HG03135 (cell line): ENCODE results near the gene MYF6.
A peak's percentile ranks its signal among the peaks of the same experiment; 100 is the strongest.

Experiments used
- ATAC-seq: cut with Tn5 transposase; IDR thresholded peaks from one replicate; pipeline ENCODE4 v1.9.1; 2021; ENCODE audit warnings: mild to moderate bottlenecking, moderate library complexity; ENCODE audit not compliant: unreplicated experiment

MYF6 gene

GRCh38 chr12:80704420-80704819, 3.0 kb upstream of the MYF6 start:
- ATAC-seq = no peak

- no peak for ATAC-seq
These were observed 410 bp downstream of the MYF6 start for GRCh38 chr12:80707830-80708258.

GRCh38 chr12:80708259-80708974, 983 bp downstream of the MYF6 start:
- ATAC-seq = no peak

GRCh38 chr12:80708975-80709328, 1.5 kb downstream of the MYF6 start:
- no peak for ATAC-seq

DNA sequence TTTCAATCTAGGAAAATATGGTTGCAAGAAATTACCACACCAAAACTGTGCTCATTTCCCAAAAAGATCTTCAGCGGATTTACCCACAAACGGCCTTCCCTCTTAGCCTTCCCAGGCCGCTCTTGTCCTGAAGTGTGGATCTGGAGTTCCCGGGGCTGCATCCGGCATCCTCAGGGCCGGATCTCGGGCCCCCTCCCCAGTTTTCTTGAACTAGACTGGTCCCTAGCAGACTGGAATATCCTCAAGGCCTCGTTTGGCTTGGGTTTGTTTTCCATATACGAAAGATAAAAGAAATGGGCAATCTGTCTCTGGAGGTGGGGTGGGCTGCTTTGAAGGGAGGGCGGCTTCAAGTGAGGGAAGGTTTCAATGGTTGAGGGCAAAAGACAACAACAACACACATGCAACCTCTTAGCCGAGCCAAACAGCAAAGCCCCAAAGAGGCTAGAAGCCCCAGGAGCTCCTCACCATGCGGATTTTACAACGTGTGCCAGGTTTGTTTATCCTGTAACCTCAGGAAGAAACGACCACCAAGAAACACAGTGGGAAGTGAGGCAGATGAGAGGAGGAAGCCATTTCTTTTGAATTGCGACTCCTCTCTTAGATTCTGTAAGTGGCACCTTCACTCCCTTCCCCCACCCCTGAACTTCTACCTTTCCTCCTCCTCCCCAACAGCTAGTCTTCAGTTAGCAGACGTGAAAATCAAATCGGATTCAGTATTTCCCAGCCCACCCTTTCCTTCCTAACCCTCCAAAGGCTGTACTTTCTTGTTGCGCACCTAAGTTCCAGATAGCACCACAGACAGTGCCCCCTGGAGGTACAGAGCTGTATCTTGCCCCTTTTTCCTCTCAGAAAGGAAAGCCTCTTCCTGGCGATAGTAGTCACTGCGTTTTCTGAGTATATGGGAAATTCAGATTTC, 2.6 kb downstream of the MYF6 start:
- peak; percentile 53 for ATAC-seq

DNA sequence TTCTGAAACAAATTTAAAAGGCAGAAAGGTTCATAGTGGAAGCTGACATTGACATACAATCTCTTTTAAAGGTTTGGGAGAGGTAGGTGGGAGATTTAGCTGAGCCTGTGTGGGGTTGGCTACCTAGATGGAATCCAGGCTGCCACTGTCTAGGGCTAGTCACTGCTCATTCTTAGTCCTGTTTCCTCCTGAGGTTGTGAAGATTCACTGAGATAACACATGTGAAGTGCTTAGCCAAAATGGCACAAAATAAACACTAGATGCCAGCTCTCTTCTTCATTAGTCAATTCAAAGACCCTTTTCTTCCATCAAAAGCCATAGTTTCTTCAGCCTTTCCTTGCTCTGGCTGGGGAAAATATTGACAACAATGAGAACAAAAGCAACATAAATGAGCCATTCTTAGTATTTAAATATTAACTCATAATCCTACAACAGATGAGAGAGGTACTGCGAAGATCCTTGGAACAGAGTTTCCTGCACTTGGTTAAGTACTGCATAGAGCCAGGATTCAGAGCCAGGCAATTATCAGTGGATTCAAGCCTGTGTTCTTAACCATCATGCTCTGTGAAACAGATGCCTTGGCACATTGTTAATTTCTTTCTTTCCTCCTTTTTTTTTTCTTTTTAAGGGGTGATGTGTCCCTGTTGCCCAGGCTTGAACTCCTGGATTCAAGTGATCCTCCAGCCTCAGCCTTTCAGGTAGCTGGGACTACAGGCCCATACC, 3.5 kb downstream of the MYF6 start:
- ATAC-seq = peak; percentile 14

DNA sequence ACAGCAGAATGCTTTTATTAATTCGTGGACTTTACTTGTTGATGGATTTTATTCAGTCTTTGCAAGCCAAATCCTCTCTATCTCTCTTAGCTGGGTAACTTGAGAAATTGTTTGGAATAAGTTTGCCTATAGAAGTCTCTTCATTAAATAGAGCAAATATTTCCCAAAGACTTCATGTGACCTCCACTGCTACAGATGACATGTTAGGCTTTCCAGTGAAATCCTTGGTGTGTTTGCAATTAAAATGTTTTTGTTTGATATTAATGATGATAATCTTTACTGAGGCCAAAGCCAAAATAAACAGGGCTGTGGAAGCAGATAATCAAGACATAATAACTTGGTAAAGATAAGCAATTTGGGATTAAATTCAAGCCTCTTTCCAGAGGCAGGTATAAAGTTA, 4.4 kb downstream of the MYF6 start:
- no peak for ATAC-seq

GRCh38 chr12:80712866-80713265, 5.4 kb downstream of the MYF6 start:
- no peak for ATAC-seq

DNA sequence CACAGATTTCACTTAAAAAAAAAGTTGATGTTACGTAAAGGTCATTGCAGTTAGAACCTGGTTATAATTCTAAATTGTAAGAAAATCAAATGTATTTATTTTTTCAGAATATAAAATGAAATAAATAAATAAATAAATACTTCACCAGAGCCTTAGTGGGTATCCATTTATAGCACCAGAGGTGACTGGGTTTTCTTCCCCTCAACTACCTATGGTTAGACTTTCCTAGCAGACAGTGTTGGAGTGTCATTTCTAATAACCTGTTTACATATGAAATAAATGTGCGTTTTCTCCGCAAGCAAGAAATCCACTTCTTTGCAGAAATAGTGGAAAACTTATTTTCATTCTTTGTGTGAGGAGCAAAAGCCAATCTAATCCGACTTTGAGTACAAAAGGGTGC, 6.0 kb downstream of the MYF6 start:
- no peak for ATAC-seq

GRCh38 chr12:80714055-80714454, 6.6 kb downstream of the MYF6 start:
- no peak for ATAC-seq

- no peak for ATAC-seq
These were observed 7.4 kb downstream of the MYF6 start for GRCh38 chr12:80714846-80715245.

- ATAC-seq = no peak
These were observed 8.3 kb downstream of the MYF6 start for GRCh38 chr12:80715713-80716249.

GRCh38 chr12:80716696-80717469, 9.4 kb downstream of the MYF6 start, which contains the start of gene MYF5:
Gene MYF5, plus strand, starts transcription at chr12:80716912. Its CDS starts 152 bp downstream, at chr12:80717064.
- no peak for ATAC-seq

- no peak for ATAC-seq
These were observed 10.4 kb downstream of the MYF6 start for GRCh38 chr12:80717856-80718255.

- no peak for ATAC-seq
These were observed 13.1 kb downstream of the MYF6 start for GRCh38 chr12:80720516-80720915.

DNA sequence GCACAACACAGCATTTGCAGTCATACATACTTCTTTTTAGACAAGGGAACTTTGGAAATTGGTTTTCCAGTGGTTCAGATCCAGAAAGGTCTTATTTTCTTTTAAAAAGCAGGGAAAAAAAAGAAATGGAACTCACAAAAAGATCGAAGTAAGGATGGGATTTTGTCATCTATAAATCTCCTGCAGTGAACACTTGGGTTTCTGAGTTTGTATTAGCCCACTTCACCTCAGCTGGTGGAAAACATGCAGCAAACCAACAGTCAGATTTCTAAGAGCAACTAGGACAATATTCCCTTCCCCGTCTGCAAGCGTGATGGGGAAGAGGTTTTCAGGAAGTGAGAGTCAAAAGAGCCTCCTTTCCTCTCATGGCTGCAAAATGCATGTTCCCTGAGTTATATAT, 13.9 kb downstream of the MYF6 start:
- no peak for ATAC-seq

DNA sequence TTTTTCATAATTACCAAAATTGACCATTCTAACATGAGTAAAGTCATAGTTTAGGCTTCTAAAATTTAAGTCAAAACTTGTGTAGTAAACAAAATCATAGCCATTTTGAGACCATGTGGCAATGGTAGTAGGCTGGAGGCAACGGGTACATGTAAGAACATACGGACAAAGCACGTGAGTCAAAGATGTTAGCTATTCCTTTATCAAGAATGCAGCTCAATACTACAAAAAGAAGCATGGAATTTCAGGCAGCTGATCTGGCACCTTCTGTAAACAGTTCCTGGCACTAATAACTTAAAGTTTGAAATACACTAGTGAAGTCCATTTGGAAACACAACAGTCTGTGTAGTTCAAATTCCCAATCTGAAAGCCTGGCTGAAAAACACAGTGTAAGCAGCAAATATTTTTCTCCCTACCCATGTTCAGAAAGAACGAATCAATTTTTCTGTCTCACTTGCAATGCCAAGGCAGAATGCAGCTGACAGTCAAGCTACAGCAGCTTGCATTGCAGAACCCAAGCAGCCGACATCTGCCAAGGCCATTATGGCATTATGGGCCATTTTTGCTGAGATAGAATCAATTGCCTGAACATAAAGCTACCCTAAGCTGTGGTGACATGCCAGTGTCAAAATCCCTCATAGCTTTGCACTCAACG, 38.5 kb downstream of the MYF6 start:
- no peak for ATAC-seq

DNA sequence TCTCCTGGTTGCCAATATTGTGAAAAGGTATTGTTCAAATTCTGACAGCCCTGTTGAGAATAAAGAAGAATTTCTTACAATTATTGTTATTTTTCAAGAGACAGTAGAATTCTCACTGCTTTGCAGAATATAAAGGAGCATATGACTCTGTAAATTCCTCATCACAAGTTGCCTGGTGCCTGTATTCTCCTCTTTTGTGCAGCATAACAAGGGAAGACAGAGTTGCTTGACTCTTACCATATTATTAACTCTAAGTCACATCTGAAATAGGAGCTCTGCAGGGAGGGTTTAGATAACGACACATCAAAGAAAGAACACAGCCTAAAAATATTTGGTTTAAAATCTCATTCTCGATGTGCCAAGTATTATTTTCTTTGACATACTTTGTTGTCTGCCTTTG, 40.4 kb downstream of the MYF6 start:
- ATAC-seq = no peak

GRCh38 chr12:80749456-80749855, 42.0 kb downstream of the MYF6 start:
- no peak for ATAC-seq

- no peak for ATAC-seq
These were observed 45.0 kb downstream of the MYF6 start for GRCh38 chr12:80752464-80752863.
